GM21515 (cell line): ENCODE measurements around the gene RBM8A.
"Not testable (repeated sequence)": the region's sequence is repeated elsewhere in the genome, so short reads cannot be mapped to it uniquely, and the experiment has no call there.

Experiments
- ATAC-seq: cut with Tn5 transposase; IDR thresholded peaks from one replicate; pipeline ENCODE4 v1.9.1; 2021; ENCODE audit not compliant: unreplicated experiment

The RBM8A gene

DNA sequence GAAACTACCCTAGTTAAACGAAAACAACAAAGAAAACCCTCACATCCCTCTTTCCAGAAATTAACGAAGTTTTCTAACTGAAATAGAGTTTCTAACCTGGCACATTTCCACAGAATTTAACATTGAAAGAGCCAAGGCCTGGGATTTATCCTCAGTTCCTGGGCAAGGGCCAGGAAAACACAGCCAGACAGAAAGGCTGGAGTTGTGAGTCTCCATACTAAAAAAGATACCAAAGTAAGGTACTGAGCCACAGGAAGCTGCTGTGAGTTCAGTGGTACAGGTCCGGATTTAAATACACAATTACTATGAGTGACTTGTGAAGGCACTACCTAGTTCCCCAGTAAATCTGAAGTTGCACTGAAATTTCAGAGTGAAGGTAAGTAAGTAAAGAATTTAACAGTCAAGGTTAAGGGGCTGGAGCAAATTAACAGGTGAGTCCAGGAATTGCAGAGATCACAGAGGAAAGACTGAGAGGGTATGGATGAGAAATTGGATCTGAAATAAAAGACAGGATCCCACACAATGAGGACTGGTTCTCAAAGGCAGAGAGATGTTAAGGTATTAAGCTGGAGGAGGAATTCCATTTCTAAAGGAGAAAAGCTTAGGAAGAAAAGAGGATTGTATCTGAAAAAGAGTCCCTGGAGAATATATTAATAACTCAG lies 29.6 kb upstream of the RBM8A start:
- ATAC-seq, result no peak

GRCh38 chr1:145956361-145956760 lies 29.1 kb upstream of the RBM8A start:
- no peak for ATAC-seq

- no peak for ATAC-seq
Measured at GRCh38 chr1:145955436-145955835, 28.2 kb upstream of the RBM8A start.

DNA sequence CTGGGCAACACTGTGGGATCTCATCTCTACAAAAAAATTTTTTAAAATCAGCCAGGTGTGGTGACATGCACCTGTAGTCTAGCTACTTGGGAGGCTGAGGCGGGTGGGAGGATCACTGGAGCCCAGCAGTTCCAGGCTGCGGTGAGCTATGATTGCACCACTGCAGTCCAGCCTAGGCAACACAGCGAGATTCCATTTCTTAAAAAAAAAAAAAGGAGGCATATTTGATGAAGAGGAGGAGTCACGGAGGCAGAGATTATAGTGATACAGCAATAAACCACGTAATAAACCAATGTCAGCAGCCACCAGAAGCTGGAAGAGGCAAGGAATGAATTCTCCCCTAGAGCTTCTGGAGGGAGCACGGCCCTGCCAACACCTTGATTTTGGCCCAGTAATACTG lies 26.6 kb upstream of the RBM8A start:
- ATAC-seq, result no peak

GRCh38 chr1:145952903-145953302 lies 25.6 kb upstream of the RBM8A start:
- ATAC-seq, result no peak

- ATAC-seq, result no peak
Measured at GRCh38 chr1:145951526-145951925, 24.2 kb upstream of the RBM8A start.

DNA sequence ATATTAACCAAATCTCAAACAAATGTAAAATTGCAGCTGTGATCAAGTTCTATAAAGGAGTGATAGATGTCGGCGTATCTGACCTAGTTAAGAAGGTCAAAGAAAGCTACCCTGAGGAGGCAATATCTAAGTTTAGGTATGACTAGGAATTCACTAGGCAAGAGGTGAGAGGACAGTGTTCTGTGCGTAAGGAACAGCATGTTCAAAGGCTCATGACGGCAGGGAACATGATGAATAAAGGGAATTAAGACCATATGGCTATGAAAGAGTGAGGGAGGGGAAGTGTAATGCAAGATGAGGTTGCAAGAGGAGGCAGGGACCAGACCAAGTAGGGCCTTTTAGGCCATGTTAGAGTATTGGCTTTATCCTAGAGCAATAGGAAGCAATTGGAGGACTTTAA lies 21.9 kb upstream of the RBM8A start:
- ATAC-seq, result no peak

DNA sequence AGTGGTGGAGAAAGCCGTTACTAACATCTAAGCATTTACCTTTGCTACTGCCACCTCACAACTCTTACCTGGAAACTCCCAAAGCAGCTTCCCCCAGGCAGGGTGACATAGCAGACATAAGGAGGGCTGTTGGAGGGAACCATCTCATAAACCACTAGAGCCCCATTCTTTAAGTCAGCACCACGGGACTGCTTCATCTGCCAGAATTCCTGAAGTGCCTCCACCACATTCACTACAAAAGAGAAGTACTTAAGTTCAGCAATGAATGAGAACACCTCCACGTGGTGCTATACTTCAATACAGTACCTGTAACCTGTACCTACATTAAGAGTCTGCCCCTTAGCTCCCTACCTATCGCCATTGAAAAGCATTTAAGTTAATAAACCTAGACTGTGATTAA lies 20.3 kb upstream of the RBM8A start:
- ATAC-seq, result no peak

- ATAC-seq, result no peak
Measured at GRCh38 chr1:145946477-145946986, 19.2 kb upstream of the RBM8A start.

DNA sequence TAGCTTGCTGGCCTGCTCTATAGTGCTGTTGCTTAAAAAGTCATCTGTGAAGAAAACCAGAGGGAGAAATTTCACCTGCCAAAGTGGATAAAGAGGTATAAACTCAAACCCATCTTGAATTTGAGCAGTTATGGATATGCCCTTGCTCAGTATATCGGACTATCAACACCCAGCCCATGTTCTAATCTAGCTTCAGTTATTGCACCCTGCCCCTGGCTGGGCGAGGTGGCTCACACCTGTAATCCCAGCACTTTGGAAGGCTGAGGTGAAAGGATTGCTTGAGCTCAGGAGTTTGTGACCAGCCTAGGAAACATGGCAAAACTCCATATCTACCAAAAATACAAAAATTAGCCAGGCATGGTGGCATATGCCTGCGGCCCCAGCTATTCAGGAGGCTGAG lies 17.2 kb upstream of the RBM8A start:
- ATAC-seq, result no peak

- ATAC-seq, result no peak
Measured at GRCh38 chr1:145942871-145943270, 15.6 kb upstream of the RBM8A start.

GRCh38 chr1:145942405-145942804 lies 15.1 kb upstream of the RBM8A start:
- ATAC-seq, result no peak

GRCh38 chr1:145937436-145937835 lies 10.2 kb upstream of the RBM8A start:
- no peak for ATAC-seq

DNA sequence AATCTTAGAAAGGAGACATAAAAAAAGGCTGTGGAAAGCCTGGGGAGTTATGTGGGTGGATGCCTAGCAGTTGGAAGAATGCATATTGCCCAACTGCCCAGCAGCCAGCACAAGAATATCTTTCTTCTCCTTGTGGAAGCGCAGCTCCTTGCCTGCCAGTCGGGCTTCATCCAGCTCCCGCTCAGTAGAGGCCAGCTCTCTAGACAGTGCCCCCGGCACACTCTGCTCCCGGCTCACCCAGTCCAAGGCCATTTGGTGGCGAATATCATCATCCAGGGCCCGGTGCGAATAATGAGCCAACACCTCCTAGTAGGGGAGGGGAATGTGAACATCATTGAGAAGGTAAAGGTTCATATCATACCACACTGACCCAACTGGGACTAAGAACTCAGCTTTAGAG lies 9.0 kb upstream of the RBM8A start:
- ATAC-seq, result no peak

DNA sequence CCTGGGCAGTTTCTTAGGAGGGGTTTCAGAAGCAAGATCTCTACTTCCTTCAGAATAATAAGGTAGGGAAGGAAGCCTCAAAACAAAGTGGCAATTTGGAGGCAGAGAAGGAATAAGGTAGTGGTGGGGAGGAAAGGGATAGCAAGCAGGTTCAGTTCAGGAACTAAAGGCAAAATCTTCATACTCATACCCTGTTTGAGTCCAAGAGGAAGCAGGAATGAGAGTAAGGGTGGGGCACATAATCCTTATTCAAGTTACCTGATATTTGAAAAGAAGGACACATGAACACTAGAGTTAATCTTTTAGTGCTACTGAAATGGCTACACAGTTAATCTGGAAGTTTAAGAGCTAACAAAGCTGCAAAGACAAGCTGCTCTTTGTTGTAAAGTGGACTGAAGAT lies 8.4 kb upstream of the RBM8A start:
- ATAC-seq, result no peak

- ATAC-seq, result not testable (repeated sequence)
Measured at GRCh38 chr1:145932522-145933009, 5.3 kb upstream of the RBM8A start.

DNA sequence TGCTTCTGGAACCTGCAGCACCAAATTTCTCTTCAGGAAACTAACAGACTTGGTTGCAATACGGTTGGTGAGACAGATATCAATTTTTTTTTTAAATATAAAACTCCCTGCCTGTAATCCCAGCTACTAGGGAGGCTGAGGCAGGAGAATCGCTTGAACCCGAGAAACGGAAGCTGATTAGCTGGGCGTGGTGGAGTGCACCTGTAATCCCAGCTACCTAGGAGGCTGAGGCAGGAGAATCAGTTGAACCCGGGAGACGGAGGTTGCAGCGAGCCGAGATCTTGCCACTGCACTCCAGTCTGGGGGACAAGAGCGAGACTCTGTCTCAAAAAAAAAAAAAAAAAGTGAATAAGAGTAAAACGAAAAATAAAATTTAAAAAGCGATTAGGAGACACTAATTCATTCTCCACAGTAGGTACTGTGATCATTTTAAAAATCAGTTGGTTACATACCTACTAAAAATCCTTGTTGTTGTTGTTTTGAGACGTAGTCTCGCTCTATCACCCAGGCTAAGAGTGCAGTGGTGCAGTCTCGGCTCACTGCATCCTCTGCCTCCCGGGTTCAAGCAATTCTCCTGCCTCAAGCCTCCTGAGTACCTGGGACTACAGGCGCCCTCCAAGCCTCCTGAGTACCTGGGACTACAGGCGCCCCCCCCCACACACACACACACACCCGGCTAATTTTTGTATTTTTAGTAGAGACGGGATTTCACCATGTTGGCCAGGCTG lies 796 bp upstream of the RBM8A start:
- ATAC-seq, result no peak

DNA sequence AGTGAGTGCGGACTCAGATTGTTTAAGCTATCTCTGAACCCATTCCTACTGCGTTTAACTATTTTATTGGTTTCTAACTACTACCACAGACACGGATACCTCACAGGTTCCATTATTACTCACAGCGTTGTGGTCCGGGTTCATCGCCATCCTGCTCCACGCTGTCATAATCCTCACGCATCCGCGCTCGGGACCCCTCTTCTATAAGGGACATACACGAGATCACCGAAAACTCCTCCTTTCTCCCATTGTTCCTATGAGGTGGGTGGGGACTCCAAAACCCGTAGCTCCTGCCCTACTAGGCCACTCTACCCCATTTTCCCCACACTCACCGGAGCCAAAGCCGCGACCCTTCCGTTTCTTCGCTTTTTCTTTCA lies 610 bp downstream of the RBM8A start:
- ATAC-seq, result peak; percentile 5

GRCh38 chr1:145922266-145922665 lies 5.0 kb downstream of the RBM8A start:
- no peak for ATAC-seq

DNA sequence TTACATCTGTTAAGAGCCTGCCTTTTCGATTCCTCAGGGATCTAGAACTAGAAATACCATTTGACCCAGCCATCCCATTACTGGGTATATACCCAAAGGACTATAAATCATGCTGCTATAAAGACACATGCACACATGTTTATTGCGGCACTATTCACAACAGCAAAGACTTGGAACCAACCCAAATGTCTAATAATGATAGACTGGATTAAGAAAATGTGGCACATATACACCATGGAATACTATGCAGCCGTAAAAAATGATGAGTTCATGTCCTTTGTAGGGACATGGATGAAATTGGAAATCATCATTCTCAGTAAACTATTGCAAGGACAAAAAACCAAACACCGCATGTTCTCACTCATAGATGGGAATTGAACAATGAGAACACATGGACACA lies 7.0 kb downstream of the RBM8A start:
- not testable (repeated sequence) for ATAC-seq

GRCh38 chr1:145918992-145919939 lies 8.0 kb downstream of the RBM8A start:
- ATAC-seq, result peak; percentile 80
